ENCODE data around the gene SPEG. TPM values are rescaled to one million over a fixed set of nuclear protein-coding genes. Genes with fewer than 3 reads are reported as not detected.
A peak's percentile ranks its signal among the peaks of the same experiment; 100 is the strongest.

SPEG gene
- total and polyA plus RNA-seq, 2 of the 13 experiments (the other 11 are each of a cell fraction or from before 2014, with no cell fraction given): 0.18 to 0.24 TPM

DNA sequence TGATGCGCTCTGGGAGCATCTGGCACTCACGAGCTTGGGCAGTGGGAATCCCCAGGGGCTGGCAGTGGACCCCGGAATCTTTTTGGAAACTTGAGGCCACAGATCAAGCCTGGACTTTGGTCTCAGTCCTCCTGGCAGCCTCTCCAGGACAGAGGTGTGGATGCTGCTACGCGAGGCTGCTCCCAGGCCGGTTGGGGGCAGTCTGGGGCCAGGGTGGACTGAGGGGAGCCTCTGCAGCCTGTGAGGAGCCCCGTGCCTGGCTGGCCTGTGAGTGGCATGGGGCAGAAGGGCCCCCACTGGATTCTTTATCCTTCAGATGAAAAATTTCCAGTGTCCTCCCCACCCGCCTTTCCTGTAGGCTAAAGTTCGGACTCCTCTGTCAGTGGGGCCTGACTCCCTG is 29.2 kb upstream of the SPEG start:
- H3K4me2 ChIP-seq (ENCODE audit: low read depth, low read length): no peak overlapping the region
- no peaks in the 10 kb centered on the region for H3K36me3 ChIP-seq (replicated peaks in 1 of 2; ENCODE audit: control insufficient read depth in 1 of 2, insufficient read depth in 2 of 2, low read length in 2 of 2)
- ATAC-seq (peak; percentile 61), DNase-seq (ENCODE audit: low spot score) (no peak), FAIRE-seq (no peak)
- POLR2A ChIA-PET: no interaction called here
- intact Hi-C loops (cut with micrococcal nuclease; ENCODE audit: unreplicated experiment) (no loop called here), in situ Hi-C loops (cut with HindIII; ENCODE audit: extremely low pct_ligation_motif_present, low pct_unique_long_range_greater_than_20kb) (no loop called here)
- H3K4me1 ChIP-seq (ENCODE audit: insufficient read depth, low read length): peaks cover 30% of the 10 kb centered on the region
- H3K27ac ChIP-seq (ENCODE audit: extremely low read length, insufficient read depth, low read length): no peak overlapping the region
- CTCF ChIA-PET (ENCODE audit: low intra/inter-chr PET ratio, low total read pairs): no interaction called here
- H3K9me3 ChIP-seq (ENCODE audit: low read length): no peaks in the 10 kb centered on the region
- TF ChIP-seq SNAPC2 (CRISPR knock-in tag; IDR thresholded peaks at IDR 0.05) (no peak), ZNF543 (CRISPR knock-in tag; IDR thresholded peaks at IDR 0.05) (peak; percentile 93; the same call in 1 of the 2 replicates), HNF4A (CRISPR knock-in tag; IDR thresholded peaks at IDR 0.05) (peak; percentile 53), STAG1 (CRISPR knock-in tag; IDR thresholded peaks at IDR 0.05) (peak; percentile 25; the same call in 1 of the 2 replicates), ZFP91 (CRISPR knock-in tag; IDR thresholded peaks at IDR 0.05; ENCODE audit: borderline replicate concordance) (peak; percentile 36; the same call in 1 of the 2 replicates), RAD21 (CRISPR knock-in tag; IDR thresholded peaks at IDR 0.05) (no peak), CTCF (CRISPR knock-in tag; IDR thresholded peaks at IDR 0.05) (peak; percentile 58), MAZ (IDR thresholded peaks at IDR 0.05; ENCODE audit: borderline replicate concordance, low read depth, low read length) (no peak), MAZ (CRISPR knock-in tag; IDR thresholded peaks at IDR 0.05; ENCODE audit: low read depth) (no peak), NFE2L1 (CRISPR knock-in tag; IDR thresholded peaks at IDR 0.05; ENCODE audit: borderline replicate concordance) (no peak), ESRRA (CRISPR knock-in tag; IDR thresholded peaks at IDR 0.05; ENCODE audit: low read depth) (no peak), ZNF430 (CRISPR knock-in tag; IDR thresholded peaks at IDR 0.05) (no peak), KLF12 (CRISPR knock-in tag; IDR thresholded peaks at IDR 0.05; ENCODE audit: borderline replicate concordance) (no peak)
- no peaks in the 10 kb centered on the region for H3K79me2 ChIP-seq (ENCODE audit: insufficient read depth, low read length)
- 38% methylated on average over 6 of the region's 9 CpGs for WGBS (ENCODE audit: low lambda C conversion rate)
- no peak overlapping the region for H3K4me3 ChIP-seq (replicated peaks in 1 of 3; ENCODE audit: insufficient read depth in 1 of 3, low read depth in 2 of 3, low read length in 3 of 3)
- peaks cover 3 to 39% of the 10 kb centered on the region in 2 experiments; a peak in 4 of 5 replicates for H3K27me3 ChIP-seq (ENCODE audit: control insufficient read depth in 1 of 2, insufficient read depth in 2 of 2, low read length in 2 of 2)
- H3K9ac ChIP-seq (ENCODE audit: insufficient read depth, low read depth, low read length): no peak overlapping the region
- H2AFZ ChIP-seq (ENCODE audit: low read length): no peak overlapping the region
- H4K20me1 ChIP-seq (ENCODE audit: insufficient read depth, low read length): no peaks in the 10 kb centered on the region; the same call in 1 of the 2 replicates
- no TSS peak for BruUV-seq (replicated peaks)
